Fibroblast of the aortic adventitia (primary cell): ENCODE measurements around the gene VEGFC. TPM values are rescaled to one million over a fixed set of nuclear protein-coding genes. Genes with fewer than 3 reads are reported as not detected.

ENCODE experiments used
- DNase-seq: peaks from one replicate; pipeline ENCODE4 v3.0.0-alpha.2; 2010; ENCODE audit warnings: low read depth
- H3K4me3 ChIP-seq: 2 replicates; pipeline ENCODE4 v1.5.1; 2011; ENCODE audit warnings: low read depth, mild to moderate bottlenecking, control low read depth, low read length, moderate library complexity
- total RNA-seq: library from RNA; depleted of rRNA; stranded (reverse); fragments of >200 nt; gene quantifications from 2 replicates; pipeline ENCODE4 v1.2.3, GENCODE V29; 2012; ENCODE audit warnings: low replicate concordance
- TF ChIP-seq, protein P1 (sequence below): IDR thresholded peaks from 2 replicates; pipeline ENCODE4 v1.5.1; 2011; ENCODE audit warnings: mild to moderate bottlenecking, low read length, control low read depth, inconsistent platforms; ENCODE audit not compliant: insufficient read depth

The VEGFC gene
- total RNA-seq, 1 donor: 42.9 TPM

DNA sequence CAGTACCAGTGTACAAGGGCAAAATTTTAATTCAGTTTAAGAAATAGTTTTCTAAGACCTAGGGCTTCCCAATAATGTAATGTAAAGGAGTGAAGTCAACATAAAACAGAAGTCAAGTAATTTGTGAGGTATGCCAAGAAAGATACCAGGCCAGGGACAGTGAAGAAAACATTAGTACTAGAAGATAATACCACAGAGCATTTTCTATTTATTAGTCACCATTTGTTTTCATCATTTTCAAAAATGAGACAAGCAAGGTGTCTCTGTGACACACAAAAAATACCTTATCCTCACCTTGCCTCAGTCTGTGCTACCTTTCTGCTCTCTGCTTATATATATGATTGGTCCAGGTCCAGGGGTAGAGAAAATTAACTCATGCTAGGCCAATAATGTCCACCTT is 46.8 kb downstream of the VEGFC start:
- no peak overlapping the region for H3K4me3 ChIP-seq
- no peak for DNase-seq
- TF ChIP-seq, protein P1, sequence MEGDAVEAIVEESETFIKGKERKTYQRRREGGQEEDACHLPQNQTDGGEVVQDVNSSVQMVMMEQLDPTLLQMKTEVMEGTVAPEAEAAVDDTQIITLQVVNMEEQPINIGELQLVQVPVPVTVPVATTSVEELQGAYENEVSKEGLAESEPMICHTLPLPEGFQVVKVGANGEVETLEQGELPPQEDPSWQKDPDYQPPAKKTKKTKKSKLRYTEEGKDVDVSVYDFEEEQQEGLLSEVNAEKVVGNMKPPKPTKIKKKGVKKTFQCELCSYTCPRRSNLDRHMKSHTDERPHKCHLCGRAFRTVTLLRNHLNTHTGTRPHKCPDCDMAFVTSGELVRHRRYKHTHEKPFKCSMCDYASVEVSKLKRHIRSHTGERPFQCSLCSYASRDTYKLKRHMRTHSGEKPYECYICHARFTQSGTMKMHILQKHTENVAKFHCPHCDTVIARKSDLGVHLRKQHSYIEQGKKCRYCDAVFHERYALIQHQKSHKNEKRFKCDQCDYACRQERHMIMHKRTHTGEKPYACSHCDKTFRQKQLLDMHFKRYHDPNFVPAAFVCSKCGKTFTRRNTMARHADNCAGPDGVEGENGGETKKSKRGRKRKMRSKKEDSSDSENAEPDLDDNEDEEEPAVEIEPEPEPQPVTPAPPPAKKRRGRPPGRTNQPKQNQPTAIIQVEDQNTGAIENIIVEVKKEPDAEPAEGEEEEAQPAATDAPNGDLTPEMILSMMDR: no peak

DNA sequence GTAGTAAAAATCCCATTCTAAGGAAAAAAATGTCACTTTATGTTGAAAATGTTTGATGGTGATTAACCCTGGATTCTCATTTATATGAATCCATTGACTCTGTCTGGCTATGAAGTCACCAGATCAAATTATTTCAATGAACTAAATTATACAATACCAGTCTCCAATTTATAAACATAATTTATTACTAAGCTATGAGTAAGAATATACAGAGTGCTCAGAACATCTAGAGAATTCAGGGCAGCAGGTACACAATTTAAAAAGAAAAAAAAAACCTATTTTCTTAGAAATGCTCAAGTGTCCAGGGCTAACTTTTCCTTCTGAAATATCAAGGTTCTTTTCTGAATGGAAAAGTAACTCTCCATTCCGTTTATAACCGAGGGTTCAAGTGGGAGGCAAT is 48.6 kb downstream of the VEGFC start:
- TF ChIP-seq, protein P1: no peak
- no peak overlapping the region for H3K4me3 ChIP-seq
- no peak for DNase-seq

DNA sequence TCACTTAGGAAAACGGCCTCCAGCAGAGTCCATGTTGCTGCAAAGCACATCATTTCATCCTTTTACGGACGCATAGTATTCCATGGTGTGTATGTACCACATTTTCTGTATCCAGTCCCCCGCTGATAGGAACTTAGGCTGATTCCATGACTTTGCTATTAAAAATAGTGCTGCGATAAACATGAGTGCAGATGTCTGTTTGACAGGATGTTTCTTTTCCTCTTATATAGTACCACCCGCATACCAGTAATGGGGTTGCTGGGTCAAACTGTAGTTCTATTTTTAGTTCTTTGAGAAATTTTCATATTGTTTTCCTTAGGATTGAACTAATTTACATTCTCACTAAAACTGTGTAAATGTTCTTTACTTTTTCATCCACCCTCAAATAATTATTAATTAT is 50.5 kb downstream of the VEGFC start:
- TF ChIP-seq, protein P1: no peak
- H3K4me3 ChIP-seq: no peak overlapping the region
- no peak for DNase-seq

DNA sequence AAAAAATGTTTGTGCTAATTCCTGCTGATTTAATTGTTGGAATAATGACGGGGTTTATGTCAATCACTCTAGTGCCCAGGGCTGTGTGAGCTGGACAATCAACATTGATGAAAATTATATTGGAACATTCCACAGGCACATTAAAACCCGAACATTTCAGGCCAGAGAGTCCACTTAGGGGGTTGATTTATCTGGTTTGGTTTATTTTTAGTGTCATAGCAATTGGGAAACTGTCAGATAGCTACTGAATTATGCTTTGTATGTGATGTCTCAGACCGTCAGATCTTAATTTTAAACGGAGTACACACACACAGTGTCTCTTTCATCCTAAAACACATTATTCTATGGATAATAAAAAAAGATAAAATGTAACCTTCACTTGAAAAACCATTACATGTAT is 51.5 kb downstream of the VEGFC start:
- TF ChIP-seq, protein P1: no peak
- DNase-seq: no peak
- H3K4me3 ChIP-seq: no peak overlapping the region

DNA sequence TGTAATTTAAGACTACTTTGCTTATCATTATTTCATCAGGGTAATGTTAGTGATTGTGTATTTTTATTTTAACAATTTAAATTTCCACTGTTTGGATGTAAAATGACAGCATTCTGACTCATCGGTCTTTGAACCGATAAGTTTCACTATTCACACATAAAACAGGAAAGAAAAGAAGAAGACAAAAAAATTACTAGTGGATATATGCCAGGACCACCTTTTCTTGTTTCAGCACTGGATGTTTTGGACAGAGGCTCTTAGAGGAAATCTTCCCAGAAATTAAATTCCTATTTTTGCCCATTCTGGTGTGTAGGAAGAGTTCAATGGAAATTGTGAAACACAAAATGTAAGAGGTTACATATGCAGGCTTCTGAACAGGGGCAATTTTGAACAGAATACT is 57.4 kb downstream of the VEGFC start:
- peak; percentile 69 for DNase-seq
- TF ChIP-seq, protein P1: no peak
- H3K4me3 ChIP-seq: no peak overlapping the region

DNA sequence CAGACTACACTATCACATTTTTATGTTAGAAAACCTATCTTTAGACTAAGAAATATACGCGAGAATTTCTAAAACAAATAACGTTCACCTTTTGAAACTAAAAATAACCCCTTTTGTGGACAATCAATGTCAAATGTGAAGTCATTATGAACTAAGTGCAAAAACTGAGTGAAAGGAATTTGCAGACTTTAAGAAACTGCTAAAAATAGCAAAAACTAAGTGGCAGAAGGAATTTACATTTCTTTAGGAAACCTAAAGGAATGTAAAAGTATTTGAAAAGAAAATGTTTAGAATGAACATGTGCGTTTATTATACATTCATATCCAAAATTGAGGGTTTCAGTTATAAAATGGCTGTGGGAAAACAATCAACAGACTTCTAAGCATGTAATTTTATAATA is 58.3 kb downstream of the VEGFC start:
- no peak for DNase-seq
- no peak overlapping the region for H3K4me3 ChIP-seq
- TF ChIP-seq, protein P1: no peak

DNA sequence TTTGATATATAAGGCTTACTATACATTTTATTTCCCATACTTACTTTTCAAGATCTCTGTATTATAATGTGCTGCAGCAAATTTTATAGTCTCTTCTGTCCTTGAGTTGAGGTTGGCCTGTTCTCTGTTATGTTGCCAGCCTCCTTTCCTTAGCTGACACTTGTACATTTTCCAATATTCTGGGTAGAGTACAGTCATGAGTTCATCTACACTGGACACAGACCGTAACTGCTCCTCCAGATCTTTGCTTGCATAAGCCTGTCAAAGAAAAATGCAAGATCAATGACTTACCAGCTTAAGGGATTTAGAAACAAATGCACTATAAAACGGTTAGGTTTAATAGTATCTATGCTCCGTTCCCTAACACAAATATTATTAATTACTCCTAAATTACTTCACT is 63.2 kb downstream of the VEGFC start:
- peak; percentile 31 for DNase-seq
- no peak overlapping the region for H3K4me3 ChIP-seq
- TF ChIP-seq, protein P1: no peak
